Lower leg skin (tissue), 4 donors: Measurements from ENCODE around the gene ARHGAP15. TPM values are rescaled to one million over a fixed set of nuclear protein-coding genes. Genes with fewer than 3 reads are reported as not detected.

Experiments
- DNase-seq, 2 donors: peaks; one replicate each; pipeline ENCODE4 v3.0.0-alpha.2; 2019; ENCODE audit warnings: low spot score in 2 of 2
- H3K4me3 ChIP-seq: fragments of 200-600 bp; sonication (generic); 2 replicates; pipeline ENCODE4 v1.5.1; 2017; ENCODE audit warnings: mild to moderate bottlenecking, low read depth; ENCODE audit not compliant: poor library complexity, severe bottlenecking
- POLR2A ChIP-seq, 2 donors: fragments of 450-650 bp; IDR thresholded peaks; one replicate each; pipeline ENCODE4 v1.6.1; 2016 to 2017; ENCODE audit warnings: antibody characterized with exemption in 2 of 2, mild to moderate bottlenecking in 1 of 2, moderate library complexity in 1 of 2
- WGBS, 2 donors: methylation state at CpG; one replicate each; pipeline ENCODE4 v1.1.5; 2018; 5-methylcytosine and 5-hydroxymethylcytosine counted together
- intact Hi-C: fragments of 100-400 bp; cut with DNase I; formaldehyde crosslinking; loops from one replicate; pipeline ENCODE4 v1.15.0; 2023; ENCODE audit warnings: low total_unique reads
- total RNA-seq, 4 donors: library from RNA; depleted of rRNA; stranded (reverse); fragments of >200 nt; gene quantifications; one replicate each; pipeline ENCODE4 v1.1.0, GENCODE V29; 2016
- TF ChIP-seq, protein P1 (sequence below), 3 donors: fragments of 450-650 bp; IDR thresholded peaks; one replicate each; pipeline ENCODE4 v1.5.1; 2016; ENCODE audit warnings: antibody characterized with exemption in 3 of 3, mild to moderate bottlenecking in 3 of 3, moderate library complexity in 2 of 3

ARHGAP15 gene
- total RNA-seq, 4 donors from 2014 or later: 1.1 to 4.6 (median 2.4) TPM

DNA sequence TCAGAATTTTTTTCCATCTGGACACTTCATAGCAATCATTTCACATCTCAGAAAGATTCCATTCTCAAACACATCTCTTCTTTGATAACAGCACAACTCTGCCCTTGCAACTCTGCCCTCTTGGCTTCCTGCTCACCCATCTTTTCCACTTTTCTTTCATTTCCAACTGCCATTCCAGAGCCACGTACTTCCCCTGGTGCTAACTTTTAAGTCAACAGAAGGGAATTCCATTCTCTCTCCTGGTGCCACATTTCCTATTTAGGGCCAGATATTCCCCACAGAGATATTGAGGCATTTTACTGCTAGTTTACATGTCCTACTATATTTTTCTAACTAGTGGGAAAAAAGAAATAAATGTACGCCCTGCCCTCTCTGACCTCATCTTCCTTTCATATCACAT, 590.2 kb downstream of the ARHGAP15 start:
- WGBS, 2 donors: 74 to 76% methylated on average over 2 of the region's 2 CpGs
- DNase-seq: no peak
- no peak overlapping the region for H3K4me3 ChIP-seq
- TF ChIP-seq POLR2A (IDR thresholded peaks at IDR 0.05): no peak
- TF ChIP-seq, protein P1, sequence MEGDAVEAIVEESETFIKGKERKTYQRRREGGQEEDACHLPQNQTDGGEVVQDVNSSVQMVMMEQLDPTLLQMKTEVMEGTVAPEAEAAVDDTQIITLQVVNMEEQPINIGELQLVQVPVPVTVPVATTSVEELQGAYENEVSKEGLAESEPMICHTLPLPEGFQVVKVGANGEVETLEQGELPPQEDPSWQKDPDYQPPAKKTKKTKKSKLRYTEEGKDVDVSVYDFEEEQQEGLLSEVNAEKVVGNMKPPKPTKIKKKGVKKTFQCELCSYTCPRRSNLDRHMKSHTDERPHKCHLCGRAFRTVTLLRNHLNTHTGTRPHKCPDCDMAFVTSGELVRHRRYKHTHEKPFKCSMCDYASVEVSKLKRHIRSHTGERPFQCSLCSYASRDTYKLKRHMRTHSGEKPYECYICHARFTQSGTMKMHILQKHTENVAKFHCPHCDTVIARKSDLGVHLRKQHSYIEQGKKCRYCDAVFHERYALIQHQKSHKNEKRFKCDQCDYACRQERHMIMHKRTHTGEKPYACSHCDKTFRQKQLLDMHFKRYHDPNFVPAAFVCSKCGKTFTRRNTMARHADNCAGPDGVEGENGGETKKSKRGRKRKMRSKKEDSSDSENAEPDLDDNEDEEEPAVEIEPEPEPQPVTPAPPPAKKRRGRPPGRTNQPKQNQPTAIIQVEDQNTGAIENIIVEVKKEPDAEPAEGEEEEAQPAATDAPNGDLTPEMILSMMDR (IDR thresholded peaks at IDR 0.05): no peak
- intact Hi-C loops: no loop called here

DNA sequence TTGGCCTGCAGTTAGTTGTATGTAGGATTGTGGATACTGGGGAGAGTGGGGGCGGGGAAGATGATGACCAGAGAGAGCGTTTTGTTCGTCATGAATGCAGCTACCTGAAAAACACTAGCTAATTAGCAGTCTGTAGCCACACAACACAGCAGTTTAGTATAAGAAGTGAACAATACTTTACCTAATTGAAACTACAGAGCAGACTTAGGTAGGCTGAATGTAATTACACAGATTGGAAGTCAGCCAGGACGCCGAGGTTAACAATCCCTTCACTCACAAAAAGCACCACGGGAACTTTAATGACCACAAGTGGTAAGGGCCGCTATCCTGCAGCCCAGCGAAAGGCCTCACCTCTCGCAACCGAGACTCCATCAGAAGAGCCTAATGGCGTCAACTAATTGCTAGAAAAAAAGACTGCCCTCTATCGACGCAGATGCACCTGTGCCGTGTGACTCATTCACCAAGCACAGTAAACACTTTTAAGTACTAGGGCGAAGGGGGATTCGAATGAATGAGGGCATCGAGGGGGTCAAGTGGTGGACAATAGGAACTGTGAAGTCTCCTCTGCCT, 591.0 kb downstream of the ARHGAP15 start:
- intact Hi-C loops: no loop called here
- no peak overlapping the region for H3K4me3 ChIP-seq
- TF ChIP-seq, protein P1 (IDR thresholded peaks at IDR 0.05): no peak
- TF ChIP-seq POLR2A (IDR thresholded peaks at IDR 0.05): no peak
- WGBS, 2 donors: 86 to 88% methylated on average over 17 of the region's 17 CpGs
- no peak for DNase-seq

DNA sequence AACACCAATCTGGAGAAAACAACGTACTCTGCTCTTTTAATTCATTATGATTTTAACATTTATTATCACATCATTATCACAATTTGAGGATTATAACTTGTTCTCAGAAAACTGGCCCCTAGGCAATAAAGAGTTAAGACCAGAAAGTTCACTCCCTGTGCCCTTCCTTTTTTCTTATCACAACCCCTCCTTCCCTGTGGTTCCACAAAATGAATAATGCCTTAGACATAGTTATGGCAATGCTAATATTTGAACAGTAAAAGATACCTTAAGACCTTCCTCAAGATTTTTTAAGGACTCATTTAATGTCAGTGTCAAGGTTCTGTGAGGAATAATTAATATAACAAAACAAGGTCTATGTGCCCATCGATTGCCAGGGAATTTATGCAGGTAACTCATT, 596.2 kb downstream of the ARHGAP15 start:
- intact Hi-C loops: no loop called here
- 84 to 87% methylated on average over 2 of the region's 2 CpGs for WGBS, 2 donors
- no peak overlapping the region for H3K4me3 ChIP-seq
- no peak for DNase-seq
- no peak for TF ChIP-seq POLR2A (IDR thresholded peaks at IDR 0.05)
- TF ChIP-seq, protein P1 (IDR thresholded peaks at IDR 0.05): no peak

DNA sequence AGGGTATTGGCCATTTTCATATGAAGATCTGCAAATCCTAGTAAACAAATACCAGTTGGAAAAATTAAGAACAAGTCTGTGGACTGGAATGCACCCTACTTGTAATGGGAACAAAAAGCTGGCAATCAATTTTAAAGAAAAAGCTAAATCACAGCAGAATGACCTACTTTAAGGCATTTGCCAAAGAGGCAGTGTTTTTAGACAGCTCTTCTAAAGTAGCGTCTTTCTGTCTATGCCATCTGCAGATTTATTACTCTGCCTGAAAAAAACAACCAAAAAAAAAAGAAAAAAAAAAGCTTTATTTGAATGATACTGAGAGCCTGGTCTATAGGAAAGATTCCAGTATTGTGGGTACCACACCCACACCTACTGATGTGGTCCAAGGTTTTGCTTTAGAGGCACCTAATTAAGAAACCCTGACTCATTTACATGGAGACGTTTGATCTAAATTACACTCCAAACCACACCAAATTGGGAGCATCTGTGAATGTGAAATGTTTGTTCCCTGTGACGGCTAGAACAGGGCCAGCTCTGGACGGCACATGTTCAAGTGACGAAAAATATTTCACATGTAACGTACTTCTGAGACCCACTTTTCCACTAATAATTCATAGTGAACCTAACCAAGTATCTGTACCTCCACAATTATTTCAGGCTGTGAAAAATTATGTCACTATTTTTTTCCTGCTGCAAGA, 597.1 kb downstream of the ARHGAP15 start:
- no peak overlapping the region for H3K4me3 ChIP-seq
- DNase-seq: peak in 1 of 2 donors; percentile 19
- TF ChIP-seq, protein P1 (IDR thresholded peaks at IDR 0.05): no peak
- TF ChIP-seq POLR2A (IDR thresholded peaks at IDR 0.05): no peak
- intact Hi-C loops: no loop called here
- 48 to 49% methylated on average over 6 of the region's 6 CpGs for WGBS, 2 donors

DNA sequence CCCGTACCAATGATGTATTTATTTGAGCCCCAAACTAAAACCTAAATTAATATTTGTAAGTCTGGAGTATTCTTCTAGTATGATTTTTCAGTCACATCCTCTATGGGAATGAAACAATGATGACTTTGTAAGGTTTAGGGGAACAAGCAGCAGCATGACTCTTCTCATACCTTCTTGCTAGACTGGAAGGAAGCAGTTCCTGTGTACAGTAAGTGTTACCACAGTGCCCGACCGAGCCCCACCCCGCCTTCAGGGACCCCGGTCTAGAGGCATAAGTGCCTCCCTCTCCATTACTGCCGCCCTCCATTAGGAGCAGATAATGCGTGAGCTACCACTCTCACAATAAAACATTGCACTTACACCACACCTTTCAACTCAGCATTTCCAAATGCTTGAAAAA, 599.3 kb downstream of the ARHGAP15 start:
- no peak overlapping the region for H3K4me3 ChIP-seq
- no peak for DNase-seq
- 56 to 57% methylated on average over 7 of the region's 7 CpGs for WGBS, 2 donors
- intact Hi-C loops: no loop called here
- TF ChIP-seq POLR2A (IDR thresholded peaks at IDR 0.05): no peak
- TF ChIP-seq, protein P1 (IDR thresholded peaks at IDR 0.05): no peak
